H9 (cell line): ENCODE measurements around the gene UBN1. TPM values are rescaled to one million over a fixed set of nuclear protein-coding genes. Genes with fewer than 3 reads are reported as not detected.

Experiments used
- DNase-seq: peaks from one replicate; pipeline ENCODE4 v3.0.0-alpha.2; 2017
- H2AFZ ChIP-seq: one replicate; pipeline ENCODE4 v1.6.1; 2013; ENCODE audit warnings: mild to moderate bottlenecking, low read length, control low read depth, moderate library complexity
- H2AK5ac ChIP-seq: 2 replicates; pipeline ENCODE4 v1.6.1; 2013; ENCODE audit warnings: low read length, control low read depth, mixed read lengths; ENCODE audit not compliant: insufficient read length
- H2BK120ac ChIP-seq: one replicate; pipeline ENCODE4 v1.6.1; 2013; ENCODE audit warnings: low read depth, mild to moderate bottlenecking, low read length, control low read depth, inconsistent platforms; ENCODE audit not compliant: poor library complexity, severe bottlenecking
- H2BK12ac ChIP-seq: 2 replicates; pipeline ENCODE4 v1.6.1; 2013; ENCODE audit warnings: low read length, control low read depth, mixed read lengths, low read depth; ENCODE audit not compliant: insufficient read length
- H2BK15ac ChIP-seq: 2 replicates; pipeline ENCODE4 v1.6.1; 2013; ENCODE audit warnings: low read depth, low read length, control low read depth
- H2BK20ac ChIP-seq: one replicate; pipeline ENCODE4 v1.6.1; 2013; ENCODE audit warnings: low read depth, mild to moderate bottlenecking, low read length, control low read depth, inconsistent platforms; ENCODE audit not compliant: poor library complexity, severe bottlenecking
- H2BK5ac ChIP-seq: 2 replicates; pipeline ENCODE4 v1.6.1; 2013; ENCODE audit warnings: low read length, control low read depth, mixed read lengths; ENCODE audit not compliant: insufficient read length
- H3K14ac ChIP-seq: 2 replicates; pipeline ENCODE4 v1.6.1; 2013; ENCODE audit warnings: low read length, control low read depth; ENCODE audit not compliant: insufficient read depth
- H3K18ac ChIP-seq: 2 replicates; pipeline ENCODE4 v1.6.1; 2013; ENCODE audit warnings: low read depth, mild to moderate bottlenecking, mixed read lengths, low read length, control low read depth; ENCODE audit not compliant: insufficient read length
- H3K23ac ChIP-seq: 2 replicates; pipeline ENCODE4 v1.6.1; 2013; ENCODE audit warnings: low read length, control low read depth, mixed read lengths, low read depth; ENCODE audit not compliant: insufficient read length
- H3K23me2 ChIP-seq: 2 replicates; pipeline ENCODE4 v1.6.1; 2013; ENCODE audit warnings: low read depth, mild to moderate bottlenecking, mixed read lengths, low read length, control low read depth; ENCODE audit not compliant: insufficient read length, poor library complexity, severe bottlenecking
- H3K27ac ChIP-seq: 2 replicates; pipeline ENCODE4 v1.5.1; 2013; ENCODE audit warnings: low read length, control low read depth, mixed read lengths, low read depth; ENCODE audit not compliant: insufficient read length
- H3K27me3 ChIP-seq: 2 replicates; pipeline ENCODE4 v1.6.1; 2013; ENCODE audit warnings: low read length, control low read depth, inconsistent platforms; ENCODE audit not compliant: insufficient read depth
- H3K4ac ChIP-seq: 2 replicates; pipeline ENCODE4 v1.6.1; 2013; ENCODE audit warnings: low read depth, mild to moderate bottlenecking, control low read depth, inconsistent platforms, low read length, moderate library complexity
- H3K4me1 ChIP-seq: 2 replicates; pipeline ENCODE4 v1.6.1; 2013; ENCODE audit warnings: low read length, control low read depth, inconsistent platforms; ENCODE audit not compliant: insufficient read depth
- H3K4me2 ChIP-seq: 2 replicates; pipeline ENCODE4 v1.6.1; 2013; ENCODE audit warnings: low read length, control low read depth, mixed read lengths; ENCODE audit not compliant: insufficient read length, insufficient read depth
- H3K56ac ChIP-seq: 2 replicates; pipeline ENCODE4 v1.6.1; 2013; ENCODE audit warnings: low read depth, mild to moderate bottlenecking, mixed read lengths, low read length, control low read depth; ENCODE audit not compliant: insufficient read length
- H3K79me1 ChIP-seq: 2 replicates; pipeline ENCODE4 v1.6.1; 2013; ENCODE audit warnings: low read depth, mild to moderate bottlenecking, moderate library complexity, low read length, control low read depth, inconsistent platforms; ENCODE audit not compliant: insufficient read depth, poor library complexity, severe bottlenecking
- H3K79me2 ChIP-seq: 2 replicates; pipeline ENCODE4 v1.6.1; 2013; ENCODE audit warnings: low read length, control low read depth, inconsistent platforms; ENCODE audit not compliant: insufficient read depth
- H3K9ac ChIP-seq: 2 replicates; pipeline ENCODE4 v1.6.1; 2013; ENCODE audit warnings: low read length, control low read depth, mixed read lengths; ENCODE audit not compliant: insufficient read length; ENCODE audit errors: extremely low read depth
- H3K9me3 ChIP-seq: one replicate; pipeline ENCODE4 v1.6.1; 2013; ENCODE audit warnings: low read depth, low read length, inconsistent platforms; ENCODE audit not compliant: control insufficient read depth
- H3T11ph ChIP-seq: one replicate; pipeline ENCODE4 v1.6.1; 2013; ENCODE audit warnings: mild to moderate bottlenecking, low read length, control low read depth, inconsistent platforms
- H4K20me1 ChIP-seq: one replicate; pipeline ENCODE4 v1.6.1; 2013; ENCODE audit not compliant: control insufficient read depth, insufficient read length, insufficient read depth
- H4K5ac ChIP-seq: 2 replicates; pipeline ENCODE4 v1.6.1; 2013; ENCODE audit warnings: low read depth, mild to moderate bottlenecking, mixed read lengths, low read length, control low read depth; ENCODE audit not compliant: insufficient read length
- H4K8ac ChIP-seq: replicated peaks from 2 replicates; pipeline ENCODE4 v1.6.1; 2013; ENCODE audit warnings: low read length, control low read depth, mixed read lengths, low read depth; ENCODE audit not compliant: insufficient read length
- H4K91ac ChIP-seq: 2 replicates; pipeline ENCODE4 v1.6.1; 2013; ENCODE audit warnings: low read depth, mild to moderate bottlenecking, moderate library complexity, mixed read lengths, low read length, control low read depth; ENCODE audit not compliant: insufficient read length
- H3K27ac Mint-ChIP-seq, 3 experiments: 2 replicates in 2 of 3; 3 replicates in 1 of 3; pipeline ENCODE4 v1.8.0; 2020 to 2021; ENCODE audit warnings: mixed read lengths in 3 of 3, mild to moderate bottlenecking in 1 of 3, moderate library complexity in 1 of 3
- H3K27me3 Mint-ChIP-seq: 2 replicates; pipeline ENCODE4 v1.8.0; 2021; ENCODE audit warnings: low read depth, mild to moderate bottlenecking, moderate library complexity, mixed read lengths
- H3K36me3 Mint-ChIP-seq, 3 experiments: 2 replicates in 2 of 3; 3 replicates in 1 of 3; pipeline ENCODE4 v1.8.0; 2020 to 2021; ENCODE audit warnings: low read depth in 3 of 3, mixed read lengths in 3 of 3; ENCODE audit not compliant: insufficient read depth in 1 of 3
- H3K4me1 Mint-ChIP-seq, 2 experiments: 2 replicates each; pipeline ENCODE4 v1.8.0; 2020; ENCODE audit warnings: mixed read lengths in 2 of 2
- H3K4me3 Mint-ChIP-seq, 2 experiments: 2 replicates in 1 of 2; 3 replicates in 1 of 2; pipeline ENCODE4 v1.8.0; 2020 to 2021; ENCODE audit warnings: mild to moderate bottlenecking in 2 of 2, mixed read lengths in 2 of 2, moderate library complexity in 1 of 2
- H3K9me3 Mint-ChIP-seq, 2 experiments: 2 replicates in 1 of 2; 3 replicates in 1 of 2; pipeline ENCODE4 v1.8.0; 2020; ENCODE audit warnings: mild to moderate bottlenecking in 2 of 2, mixed read lengths in 2 of 2, moderate library complexity in 1 of 2
- CTCF ChIP-seq: fragments of 200-600 bp; sonication (generic); conservative IDR thresholded peaks from 3 replicates; pipeline ENCODE4 v1.8.0; 2021; ENCODE audit warnings: antibody characterized with exemption, mild to moderate bottlenecking
- WGBS: extraction: QIAGEN DNeasy Blood & Tissue Kit; methylation state at CpG from one replicate; pipeline ENCODE4 v1.1.7; 2013; ENCODE audit warnings: missing lambda C conversion rate, low lambda C conversion rate, mixed read lengths; ENCODE audit not compliant: insufficient read length; ENCODE audit errors: extremely low coverage; 5-methylcytosine and 5-hydroxymethylcytosine counted together
- total RNA-seq: library from RNA; stranded (reverse); gene quantifications from 2 replicates; pipeline ENCODE4 v1.2.1, GENCODE V29; 2021

The UBN1 gene
- total RNA-seq, 1 experiment from 2014 or later: 55.2 TPM

- no peak overlapping the region for H2BK5ac ChIP-seq
- H2AK5ac ChIP-seq: no peak overlapping the region
- peaks cover 3% of the 10 kb centered on the region for H3K4me1 ChIP-seq
- no peak overlapping the region for H2BK120ac ChIP-seq
- no peaks in the 10 kb centered on the region for H3K27me3 ChIP-seq
- WGBS: no CpG with 5 or more reads among the region's 27 CpGs
- peak overlapping the region; percentile 95 for H3K4me2 ChIP-seq
- no peaks in the 10 kb centered on the region for H3K27me3 Mint-ChIP-seq
- H3K18ac ChIP-seq: no peak overlapping the region
- H3K79me2 ChIP-seq: peaks cover 29% of the 10 kb centered on the region
- no peaks in the 10 kb centered on the region for H3K9me3 ChIP-seq
- H3K79me1 ChIP-seq: peaks cover 11% of the 10 kb centered on the region
- no peak overlapping the region for H2BK20ac ChIP-seq
- H3K23ac ChIP-seq: no peak overlapping the region
- H3K4me1 Mint-ChIP-seq: peaks cover 22 to 31% of the 10 kb centered on the region in 2 experiments
- peak overlapping the region; percentile 82 to 92 for H3K4me3 Mint-ChIP-seq
- no peak for TF ChIP-seq CTCF
- peak overlapping the region; percentile 28; the same call in 1 of the 2 replicates for H3K14ac ChIP-seq
- H4K5ac ChIP-seq: no peak overlapping the region
- H3K36me3 Mint-ChIP-seq: peaks cover 23 to 48% (median 44%) of the 10 kb centered on the region in 3 experiments
- no peak overlapping the region for H4K91ac ChIP-seq
- H2AFZ ChIP-seq: no peak overlapping the region
- H4K20me1 ChIP-seq: no peaks in the 10 kb centered on the region
- H3K23me2 ChIP-seq: peaks cover 17% of the 10 kb centered on the region
- peak overlapping the region; percentile 76 for H3K9ac ChIP-seq
- no peak overlapping the region for H2BK15ac ChIP-seq
- no peak overlapping the region for H3T11ph ChIP-seq
- H4K8ac ChIP-seq: no peak overlapping the region
- no peaks in the 10 kb centered on the region for H3K9me3 Mint-ChIP-seq
- H3K27ac ChIP-seq: no peak overlapping the region
- DNase-seq: peak; percentile 32
- H2BK12ac ChIP-seq: no peak overlapping the region
- H3K4ac ChIP-seq: no peak overlapping the region
- peak overlapping the region in 2 of 3 experiments; percentile 40 to 72; a peak in 2 of 7 replicates for H3K27ac Mint-ChIP-seq
- no peak overlapping the region for H3K56ac ChIP-seq
These were observed 779 bp upstream of the UBN1 start for GRCh38 chr16:4846503-4846900.
